LoVo (cell line): ENCODE data around the gene RASA1.

ENCODE experiments used
- DNase-seq: peaks from one replicate; pipeline ENCODE4 v3.0.0-alpha.2; 2016; ENCODE audit warnings: low spot score

Gene RASA1

GRCh38 chr5:87361031-87361445 is 93.4 kb downstream of the RASA1 start:
- no peak for DNase-seq

DNA sequence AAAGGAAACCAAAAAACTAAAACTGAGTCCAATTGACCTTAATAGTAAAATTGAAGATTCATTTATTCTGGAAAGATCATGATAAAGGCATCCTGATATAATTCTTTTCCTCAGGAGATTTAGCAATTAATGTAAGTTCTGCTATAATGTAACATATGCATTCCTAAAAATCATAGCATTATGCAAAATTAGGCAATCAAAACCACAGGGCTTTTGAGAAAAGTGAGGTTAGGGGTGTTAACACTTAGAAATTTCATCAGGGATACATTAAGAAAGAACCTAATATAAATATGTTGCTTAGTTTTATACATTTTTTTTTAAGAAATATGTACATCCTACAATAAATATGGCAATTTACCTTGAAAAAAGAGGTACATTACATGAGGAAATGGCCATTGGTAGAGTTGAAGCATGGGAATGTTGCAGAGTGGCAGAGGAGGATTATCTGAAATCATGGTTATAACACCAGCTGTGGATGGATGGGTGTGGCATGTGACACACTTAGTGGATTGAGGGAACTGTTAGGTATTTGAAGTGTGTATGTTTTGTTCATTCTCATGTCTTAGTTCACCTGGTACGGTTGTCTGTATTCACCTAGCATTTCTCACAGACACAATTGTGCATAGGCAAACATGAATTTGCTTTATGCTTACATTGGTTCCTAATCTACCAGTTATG is 94.0 kb downstream of the RASA1 start:
- no peak for DNase-seq

DNA sequence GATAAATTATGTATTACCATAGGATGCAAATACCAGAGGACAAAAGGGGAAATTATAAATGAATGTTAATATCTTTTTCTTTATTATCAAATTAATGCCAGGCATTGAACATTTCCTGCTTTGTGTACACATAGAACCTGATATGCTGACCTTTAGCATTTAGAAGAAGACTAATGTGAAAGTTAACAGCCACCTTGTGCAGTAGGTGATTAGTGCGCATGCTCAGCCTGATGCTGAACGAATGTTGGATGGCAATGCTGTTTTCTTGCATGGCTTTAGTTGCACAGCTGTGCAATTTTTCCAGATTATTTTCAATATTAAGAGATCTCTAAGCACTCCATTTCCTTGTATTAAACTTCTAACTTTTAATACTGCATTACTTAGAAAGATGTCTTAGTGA is 99.6 kb downstream of the RASA1 start:
- no peak for DNase-seq

DNA sequence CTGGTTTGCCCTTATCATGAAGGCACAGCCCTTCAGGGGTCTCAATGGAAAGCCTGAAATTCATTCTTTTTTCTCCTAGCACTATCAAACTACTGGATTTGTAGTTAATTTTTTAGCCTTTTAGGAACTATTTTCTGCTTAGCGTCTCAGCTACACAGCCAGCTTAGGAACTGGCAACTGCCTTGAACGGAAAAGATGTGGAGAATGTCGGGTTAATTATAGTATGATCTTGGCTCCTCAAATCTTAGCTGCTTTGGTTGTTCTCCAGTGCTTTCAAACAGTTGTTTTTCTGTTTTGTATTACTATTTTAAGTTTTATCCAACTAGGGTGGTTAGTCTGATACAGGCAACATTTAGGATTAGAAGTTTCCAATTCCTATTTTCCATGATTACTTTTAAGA is 100.9 kb downstream of the RASA1 start:
- DNase-seq = no peak

DNA sequence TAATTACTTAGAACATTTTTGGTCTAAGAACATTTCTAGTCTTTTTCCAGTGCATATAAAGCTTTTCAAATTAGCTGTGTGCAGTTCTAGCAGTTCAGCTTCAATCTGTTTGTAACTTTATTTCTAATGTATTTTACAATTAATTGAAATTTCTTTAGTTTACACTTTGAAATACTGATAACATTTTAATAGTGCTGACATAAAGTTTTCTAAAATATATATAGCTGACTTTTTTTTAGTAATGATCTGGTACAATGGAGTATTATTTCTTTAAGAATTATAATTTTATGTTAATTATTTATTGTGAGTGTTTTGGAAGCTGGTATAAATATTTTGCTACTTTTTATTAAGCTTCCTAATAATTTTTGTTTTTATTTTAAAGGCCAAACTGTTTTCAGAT is 101.7 kb downstream of the RASA1 start:
- DNase-seq = no peak

DNA sequence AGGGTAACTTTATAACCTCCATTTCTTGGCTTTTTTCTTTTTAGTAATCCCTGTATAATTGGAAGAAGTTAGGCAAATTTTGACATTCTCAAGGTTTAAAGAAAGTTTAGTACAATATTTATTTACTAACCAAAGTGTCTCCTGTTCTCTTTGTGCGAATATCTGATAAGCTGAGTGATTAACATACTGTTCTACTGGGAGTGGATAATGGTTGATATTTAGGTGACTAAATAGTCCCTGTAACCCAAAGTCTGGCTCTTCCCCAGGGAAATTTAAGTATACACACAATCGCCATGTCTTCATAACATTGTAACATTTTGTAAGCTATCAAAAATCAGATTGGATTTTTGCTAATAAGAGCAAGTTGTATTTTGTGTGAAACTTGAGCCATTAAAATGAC is 105.0 kb downstream of the RASA1 start:
- DNase-seq = no peak

- no peak for DNase-seq
These were observed 114.5 kb downstream of the RASA1 start for GRCh38 chr5:87382224-87382623.

- DNase-seq = no peak
These were observed 115.5 kb downstream of the RASA1 start for GRCh38 chr5:87383216-87383615.

- DNase-seq = no peak
These were observed 118.1 kb downstream of the RASA1 start for GRCh38 chr5:87385802-87386201.

DNA sequence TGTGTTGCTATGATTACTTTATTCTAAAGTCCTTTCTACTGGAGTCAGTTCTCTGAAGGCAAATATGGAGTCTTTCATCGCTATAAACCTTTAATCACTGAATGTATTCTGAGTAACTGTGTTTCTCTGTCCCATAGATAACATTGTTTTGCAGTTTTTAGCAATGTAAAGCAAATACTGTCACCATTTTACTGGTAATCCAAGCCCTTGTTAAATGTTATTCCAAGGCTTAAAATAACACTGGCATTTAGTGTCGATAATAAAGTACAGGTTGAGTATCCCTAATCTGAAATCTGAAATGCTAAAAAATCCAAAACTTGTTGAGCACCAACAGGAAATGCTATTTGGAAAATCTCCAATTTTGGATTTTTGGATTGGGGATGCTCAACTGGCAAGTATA is 120.4 kb downstream of the RASA1 start:
- no peak for DNase-seq

DNA sequence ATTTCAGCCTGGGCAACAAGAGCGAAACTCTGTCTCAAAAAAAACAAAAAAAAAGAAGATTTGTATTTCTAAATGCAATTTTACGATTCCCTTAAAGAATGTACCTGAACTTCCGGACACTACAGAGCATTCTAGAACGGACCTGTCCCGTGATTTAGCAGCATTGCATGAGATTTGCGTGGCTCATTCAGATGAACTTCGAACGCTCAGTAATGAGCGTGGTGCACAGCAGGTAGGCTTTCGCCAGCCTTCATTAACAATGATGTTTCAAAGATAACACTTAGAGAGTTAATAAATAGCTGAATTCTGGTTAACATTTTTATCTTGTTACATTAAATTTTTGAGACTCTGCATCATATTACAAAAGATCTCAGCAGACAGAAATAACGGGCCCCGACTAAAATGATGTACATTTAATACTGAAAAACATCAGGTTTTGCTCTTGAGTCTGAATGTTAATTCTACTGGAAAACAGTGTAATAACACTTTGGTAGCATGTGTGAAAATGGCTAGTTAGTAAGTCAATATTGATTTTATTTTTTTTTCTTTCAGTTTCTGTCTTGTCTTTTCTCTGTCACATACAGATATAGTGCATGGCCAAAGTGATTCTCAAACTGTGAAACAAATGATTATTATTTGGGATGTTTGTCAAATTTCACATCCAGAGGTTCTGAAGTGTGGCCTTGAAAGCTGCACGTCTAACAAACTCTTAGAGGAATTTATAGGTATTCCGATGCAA is 121.8 kb downstream of the RASA1 start:
- no peak for DNase-seq

- no peak for DNase-seq
These were observed 122.4 kb downstream of the RASA1 start for GRCh38 chr5:87390075-87390474.

GRCh38 chr5:87390576-87391199 is 123.0 kb downstream of the RASA1 start:
- no peak for DNase-seq

DNA sequence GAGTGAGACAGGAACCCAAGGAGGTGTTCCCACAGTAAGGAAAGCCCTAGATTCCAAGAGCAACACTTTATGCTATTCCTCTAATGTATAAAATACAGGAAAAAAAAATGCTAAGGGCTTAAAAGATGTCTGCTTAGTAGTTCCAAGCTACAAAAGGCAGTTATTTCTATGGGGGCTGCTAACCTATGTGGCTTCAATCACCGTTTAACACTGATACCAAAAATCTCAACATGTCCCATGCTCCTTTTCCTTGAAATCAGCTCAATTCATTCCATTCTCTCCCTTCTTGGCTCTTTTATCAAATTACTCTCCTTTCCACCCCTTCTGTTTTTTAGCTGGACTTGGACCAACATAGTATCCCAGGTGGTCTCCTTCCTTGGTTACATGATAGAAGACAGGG is 124.5 kb downstream of the RASA1 start:
- no peak for DNase-seq

- DNase-seq = no peak
These were observed 125.1 kb downstream of the RASA1 start for GRCh38 chr5:87392801-87393200.

DNA sequence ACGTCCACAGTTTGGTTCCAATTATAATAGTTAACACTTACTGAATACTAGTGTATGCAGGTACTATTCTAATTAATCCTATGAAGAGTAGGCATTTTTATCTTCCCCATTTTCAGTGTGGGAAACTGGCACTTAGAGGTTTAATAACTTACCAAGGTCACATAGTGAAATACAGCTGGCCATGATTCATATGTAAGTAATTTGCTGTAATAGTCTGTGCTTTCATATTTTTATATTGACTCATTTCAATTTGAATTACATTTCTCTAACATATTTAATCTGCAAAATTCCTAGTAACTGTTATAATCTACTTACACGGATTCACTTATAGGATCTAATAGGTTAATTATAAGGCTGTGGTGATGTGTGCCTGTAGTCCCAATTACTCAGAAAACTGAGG is 125.6 kb downstream of the RASA1 start:
- peak; percentile 9 for DNase-seq

- no peak for DNase-seq
These were observed 126.9 kb downstream of the RASA1 start for GRCh38 chr5:87394411-87395165.

DNA sequence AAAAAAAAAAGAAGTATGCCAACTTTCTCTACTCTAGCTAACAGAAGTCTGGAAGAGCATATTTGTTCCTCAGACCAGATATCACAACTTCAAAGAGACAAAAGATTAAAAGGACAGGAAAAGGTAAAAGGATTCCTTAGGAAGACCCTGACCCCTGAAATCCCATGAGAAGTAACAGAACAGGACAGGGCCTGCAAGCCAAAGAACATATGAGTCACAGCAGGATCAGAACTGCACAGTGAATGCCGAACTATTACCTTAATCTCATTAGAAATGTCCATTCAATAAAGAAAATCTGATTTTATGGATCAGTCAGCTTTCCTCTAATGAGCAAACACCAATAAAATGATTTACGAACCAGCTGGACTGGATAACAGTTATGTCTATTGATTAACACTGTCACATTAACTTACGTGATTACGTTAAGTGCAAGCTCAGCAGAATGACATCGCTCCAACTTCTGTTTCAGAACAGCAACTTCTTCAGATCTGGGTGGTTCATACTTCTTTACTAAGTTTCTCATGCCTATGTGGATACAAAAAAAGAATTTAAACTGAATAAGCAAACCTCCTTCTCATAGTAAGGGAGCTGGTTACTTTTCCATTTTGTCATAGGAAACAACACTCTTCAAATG is 131.4 kb downstream of the RASA1 start:
- DNase-seq = no peak

DNA sequence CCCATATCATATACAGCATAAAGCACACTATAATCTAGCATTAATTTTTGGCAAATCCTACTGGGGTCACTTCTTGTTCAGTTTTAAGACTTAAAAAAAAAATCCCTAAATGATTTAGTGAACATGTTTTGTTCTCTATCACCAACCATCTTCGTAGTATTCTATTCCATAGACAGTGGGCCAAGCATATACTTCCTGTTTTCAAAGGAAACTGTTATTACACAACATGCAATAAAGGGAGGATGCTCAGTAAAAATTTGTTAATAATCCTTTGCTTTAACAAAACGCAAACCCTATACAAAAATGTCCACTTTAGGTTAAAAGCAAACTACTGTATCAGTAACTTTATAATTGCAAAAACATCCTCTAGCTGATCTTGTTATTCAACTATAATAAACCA is 132.0 kb downstream of the RASA1 start:
- no peak for DNase-seq

DNA sequence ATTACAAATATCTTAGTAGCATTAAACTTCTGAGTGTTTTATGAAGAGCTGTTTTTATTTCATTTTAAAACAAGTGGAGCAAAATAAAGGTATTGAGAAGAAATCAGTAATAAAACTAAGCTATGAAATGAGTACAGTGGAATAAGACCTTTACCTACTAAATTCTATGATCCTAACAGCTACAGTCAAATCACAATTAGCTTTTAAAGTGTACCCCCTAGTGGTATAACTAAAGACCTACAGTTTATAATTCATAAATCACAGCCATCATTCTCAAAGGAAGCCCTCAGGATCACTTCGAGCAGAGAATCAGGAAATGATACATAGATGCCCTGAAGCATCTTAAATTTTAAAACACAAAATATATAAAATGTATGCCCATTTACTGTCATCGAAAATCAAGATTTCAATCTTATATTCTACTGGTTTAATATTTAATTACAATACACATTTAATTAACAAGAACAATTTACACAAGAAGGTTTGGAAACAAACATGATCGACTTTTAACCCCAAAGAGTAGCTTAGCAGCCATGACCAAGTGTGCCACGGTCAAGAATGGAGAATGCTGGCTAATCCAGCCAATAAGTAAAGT is 132.7 kb downstream of the RASA1 start:
- peak; percentile 60 for DNase-seq

GRCh38 chr5:87401626-87402025 is 133.9 kb downstream of the RASA1 start:
- DNase-seq = no peak

DNA sequence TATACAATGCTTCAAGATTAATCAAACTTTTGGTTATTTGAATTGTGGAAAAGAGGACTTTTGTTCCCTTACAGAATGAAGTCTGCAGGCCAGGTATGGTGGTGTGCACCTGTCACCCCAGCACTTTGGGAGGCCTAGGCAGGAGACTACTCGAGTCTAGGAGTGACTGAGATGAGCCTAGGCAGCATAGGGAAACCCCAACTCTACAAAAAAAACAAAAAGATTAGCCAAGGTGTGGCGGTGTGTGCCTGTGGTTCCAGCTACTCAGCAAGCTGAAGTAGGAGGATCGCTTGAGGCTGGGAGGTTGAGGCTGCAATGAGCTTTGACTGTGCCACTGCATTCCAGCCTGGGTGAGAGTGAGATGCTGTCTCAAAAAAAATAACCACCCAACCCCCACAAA is 135.7 kb downstream of the RASA1 start:
- DNase-seq = no peak
